H1 (cell line): ENCODE measurements around the gene DCLK1. TPM values are rescaled to one million over a fixed set of nuclear protein-coding genes. Genes with fewer than 3 reads are reported as not detected.

Experiments
- CTCF ChIA-PET: fragments of 300-600 bp; sonication (Branson Sonifier 250); formaldehyde crosslinking; loops from one replicate; lab custom pipeline; 2021; ENCODE audit not compliant: partially characterized antibody; lab: Charles Lee
- POLR2A ChIA-PET: fragments of 300-600 bp; sonication (Branson Sonifier 250); formaldehyde crosslinking; loops from one replicate; lab custom pipeline; 2021; ENCODE audit warnings: inconsistent platforms; ENCODE audit not compliant: partially characterized antibody; lab: Charles Lee
- DNase-seq, 2 experiments: peaks; one replicate each; pipeline versions ENCODE4 v3.0.0 to v3.0.0-alpha.2; 2010 to 2022; ENCODE audit warnings: low spot score in 2 of 2, low read depth in 1 of 2, mixed read lengths in 1 of 2
- FAIRE-seq: peaks from 2 replicates; lab custom pipeline; 2011; peaks lifted over from hg19 to GRCh38; lab: Jason Lieb, UNC
- H2AFZ ChIP-seq: 2 replicates; pipeline ENCODE4 v1.8.1; 2012; ENCODE audit warnings: low read length, inconsistent platforms
- H2AK5ac ChIP-seq: 2 replicates; pipeline ENCODE4 v1.6.1; 2013; ENCODE audit warnings: low read depth, low read length
- H2BK120ac ChIP-seq: replicated peaks from 2 replicates; pipeline ENCODE3; 2013; ENCODE audit warnings: low read depth, low read length, inconsistent platforms
- H2BK12ac ChIP-seq: 2 replicates; pipeline ENCODE4 v1.6.1; 2013; ENCODE audit warnings: low read depth, low read length
- H2BK15ac ChIP-seq: 2 replicates; pipeline ENCODE4 v1.6.1; 2013; ENCODE audit warnings: low read length
- H2BK20ac ChIP-seq: 2 replicates; pipeline ENCODE4 v1.6.1; 2013; ENCODE audit warnings: low read length
- H2BK5ac ChIP-seq: 2 replicates; pipeline ENCODE4 v1.6.1; 2013; ENCODE audit warnings: low read depth, low read length
- H3K14ac ChIP-seq: 2 replicates; pipeline ENCODE4 v1.6.1; 2013; ENCODE audit warnings: inconsistent platforms; ENCODE audit not compliant: insufficient read length
- H3K18ac ChIP-seq: 2 replicates; pipeline ENCODE4 v1.6.1; 2013; ENCODE audit warnings: low read length; ENCODE audit errors: extremely low read depth
- H3K23ac ChIP-seq: 2 replicates; pipeline ENCODE4 v1.6.1; 2013; ENCODE audit warnings: inconsistent platforms; ENCODE audit not compliant: insufficient read length
- H3K23me2 ChIP-seq: 2 replicates; pipeline ENCODE4 v1.6.1; 2013; ENCODE audit warnings: low read depth, low read length
- H3K27ac ChIP-seq: 2 replicates; pipeline ENCODE4 v1.6.1; 2011; ENCODE audit warnings: low read depth, low read length, inconsistent platforms
- H3K27me3 ChIP-seq, 4 experiments: replicated peaks in 1 of 4; 1 replicate in 1 of 4; 2 replicates in 3 of 4; pipeline versions ENCODE4 v1.6.1 to v1.8.1; 2011 to 2013; ENCODE audit warnings: low read length in 3 of 4, mild to moderate bottlenecking in 3 of 4, inconsistent platforms in 2 of 4, mixed read lengths in 2 of 4, moderate library complexity in 1 of 4; ENCODE audit not compliant: control insufficient read depth in 3 of 4, insufficient read depth in 3 of 4; ENCODE audit errors: extremely low read depth in 1 of 4
- H3K36me3 ChIP-seq, 4 experiments: 2 replicates each; pipeline versions ENCODE4 v1.6.1 to v1.8.1; 2011 to 2013; ENCODE audit warnings: mild to moderate bottlenecking in 4 of 4, low read length in 3 of 4, moderate library complexity in 2 of 4, control low read depth in 1 of 4, inconsistent platforms in 1 of 4; ENCODE audit not compliant: insufficient read depth in 4 of 4, control insufficient read depth in 2 of 4
- H3K4ac ChIP-seq: replicated peaks from 2 replicates; pipeline ENCODE3; 2013; ENCODE audit warnings: low read length, low read depth, mixed read lengths, inconsistent platforms; ENCODE audit not compliant: insufficient read length
- H3K4me1 ChIP-seq, 4 experiments: replicated peaks in 1 of 4; 1 replicate in 1 of 4; 2 replicates in 3 of 4; pipeline versions ENCODE4 v1.6.1 to v1.8.1; 2011 to 2013; ENCODE audit warnings: low read length in 3 of 4, inconsistent platforms in 2 of 4, mixed read lengths in 1 of 4; ENCODE audit not compliant: insufficient read depth in 4 of 4, control insufficient read depth in 3 of 4
- H3K4me2 ChIP-seq, 2 experiments: 2 replicates each; pipeline versions ENCODE4 v1.6.1 to v1.8.1; 2011 to 2013; ENCODE audit warnings: low read depth in 2 of 2, low read length in 2 of 2, control low read depth in 1 of 2, inconsistent platforms in 1 of 2, mild to moderate bottlenecking in 1 of 2; ENCODE audit not compliant: insufficient read depth in 1 of 2
- H3K4me3 ChIP-seq, 4 experiments: fragments of 200-600, 300-600 bp in 1 of 4; sonication (generic), shearing (Covaris generic), sonication (Bioruptor Twin) in 1 of 4; 2 replicates each; pipeline versions ENCODE4 v1.5.1 to v1.8.1; 2011 to 2016; ENCODE audit warnings: low read length in 4 of 4, low read depth in 3 of 4, control low read depth in 2 of 4, inconsistent platforms in 2 of 4, mild to moderate bottlenecking in 2 of 4, mixed read lengths in 1 of 4, moderate library complexity in 1 of 4; ENCODE audit not compliant: insufficient read depth in 2 of 4; ENCODE audit errors: extremely low read depth in 1 of 4
- H3K56ac ChIP-seq: replicated peaks from 2 replicates; pipeline ENCODE3; 2013; ENCODE audit warnings: low read depth, mild to moderate bottlenecking, mixed read lengths, low read length, inconsistent platforms; ENCODE audit not compliant: insufficient read length
- H3K79me1 ChIP-seq: 2 replicates; pipeline ENCODE4 v1.6.1; 2013; ENCODE audit warnings: low read depth, low read length, control low read depth
- H3K79me2 ChIP-seq, 2 experiments: 2 replicates each; pipeline versions ENCODE4 v1.6.1 to v1.8.1; 2012 to 2013; ENCODE audit warnings: low read length in 2 of 2, mild to moderate bottlenecking in 2 of 2, inconsistent platforms in 1 of 2; ENCODE audit not compliant: insufficient read depth in 2 of 2, control insufficient read depth in 1 of 2
- H3K9ac ChIP-seq, 4 experiments: replicated peaks in 1 of 4; 1 replicate in 1 of 4; 2 replicates in 3 of 4; pipeline versions ENCODE4 v1.6.1 to v1.8.1; 2011 to 2013; ENCODE audit warnings: low read depth in 3 of 4, low read length in 3 of 4, control low read depth in 2 of 4, mild to moderate bottlenecking in 2 of 4, moderate library complexity in 2 of 4, inconsistent platforms in 1 of 4; ENCODE audit errors: extremely low read depth in 1 of 4
- H3K9me3 ChIP-seq, 2 experiments: 2 replicates each; pipeline versions ENCODE4 v1.6.1 to v1.8.1; 2012 to 2013; ENCODE audit warnings: mild to moderate bottlenecking in 2 of 2, moderate library complexity in 2 of 2, control low read depth in 1 of 2, inconsistent platforms in 1 of 2, low read depth in 1 of 2, low read length in 1 of 2, mixed read lengths in 1 of 2; ENCODE audit not compliant: insufficient read depth in 2 of 2
- H4K20me1 ChIP-seq, 2 experiments: replicated peaks in 1 of 2; 2 replicates each; pipeline versions ENCODE3 to v1.8.1; 2011 to 2013; ENCODE audit warnings: inconsistent platforms in 2 of 2, low read length in 2 of 2, mild to moderate bottlenecking in 1 of 2; ENCODE audit not compliant: insufficient read depth in 2 of 2, control insufficient read depth in 1 of 2
- H4K5ac ChIP-seq: 2 replicates; pipeline ENCODE4 v1.6.1; 2013; ENCODE audit warnings: low read length, low read depth, mixed read lengths, inconsistent platforms; ENCODE audit not compliant: insufficient read length
- H4K8ac ChIP-seq: 2 replicates; pipeline ENCODE4 v1.8.0; 2013; ENCODE audit warnings: mild to moderate bottlenecking, moderate library complexity, low read length, inconsistent platforms; ENCODE audit not compliant: insufficient read depth; ENCODE audit errors: extremely low read depth
- H4K91ac ChIP-seq: replicated peaks from 2 replicates; pipeline ENCODE3; 2013; ENCODE audit warnings: low read length, mixed read lengths, inconsistent platforms; ENCODE audit not compliant: insufficient read length
- CREB1 ChIP-seq: IDR thresholded peaks from 2 replicates; pipeline ENCODE4 v1.6.1; 2012; ENCODE audit warnings: inconsistent platforms
- GTF2F1 ChIP-seq: IDR thresholded peaks from 2 replicates; pipeline ENCODE4 v1.6.1; 2012; ENCODE audit warnings: low read depth, low read length, improper control_type of control experiment, borderline replicate concordance
- JUN ChIP-seq: IDR thresholded peaks from 2 replicates; pipeline ENCODE4 v1.6.1; 2011; ENCODE audit warnings: low read depth, mild to moderate bottlenecking, improper control_type of control experiment, low read length
- KDM1A ChIP-seq: fragments of 200-600, 300-600 bp; sonication (generic); IDR thresholded peaks from 2 replicates; pipeline ENCODE4 v1.7.1; 2016; ENCODE audit warnings: mild to moderate bottlenecking, low read length, borderline replicate concordance
- KDM4A ChIP-seq: IDR thresholded peaks from one replicate; pipeline ENCODE4 v1.7.1; 2012; ENCODE audit warnings: low read depth, mild to moderate bottlenecking, moderate library complexity, low read length, inconsistent platforms; ENCODE audit not compliant: severe bottlenecking
- NANOG ChIP-seq: IDR thresholded peaks from 2 replicates; pipeline ENCODE4 v1.6.1; 2011; ENCODE audit warnings: low read length, low read depth, mild to moderate bottlenecking, inconsistent platforms; ENCODE audit not compliant: insufficient read depth, poor library complexity, severe bottlenecking
- PHF8 ChIP-seq: fragments of 200-600 bp; sonication (generic); conservative IDR thresholded peaks from 2 replicates; pipeline ENCODE4 v1.7.1; 2012; ENCODE audit warnings: low read depth, mild to moderate bottlenecking, inconsistent platforms, low read length, moderate library complexity
- RAD21 ChIP-seq, 2 experiments: IDR thresholded peaks in 1 of 2; conservative IDR thresholded peaks in 1 of 2; 2 replicates each; pipeline ENCODE4 v1.6.1; 2011; ENCODE audit warnings: low read depth in 2 of 2, low read length in 2 of 2, improper control_type of control experiment in 1 of 2, inconsistent platforms in 1 of 2, mild to moderate bottlenecking in 1 of 2, moderate library complexity in 1 of 2
- RFX5 ChIP-seq: IDR thresholded peaks from 2 replicates; pipeline ENCODE4 v1.6.1; 2011; ENCODE audit warnings: low read depth, low read length, improper control_type of control experiment, borderline replicate concordance
- TAF1 ChIP-seq: IDR thresholded peaks from 2 replicates; pipeline ENCODE4 v1.6.1; 2011; ENCODE audit warnings: mild to moderate bottlenecking, low read depth, low read length
- TBP ChIP-seq: IDR thresholded peaks from 2 replicates; pipeline ENCODE4 v1.6.1; 2011; ENCODE audit warnings: low read depth, low read length, improper control_type of control experiment
- TEAD4 ChIP-seq: IDR thresholded peaks from 2 replicates; pipeline ENCODE4 v1.6.1; 2012; ENCODE audit warnings: low read depth, low read length, inconsistent platforms, mixed read lengths
- WGBS, 2 experiments: shearing (Covaris generic) in 1 of 2; methylation state at CpG; one replicate each; pipeline versions ENCODE4 v1.1.6 to v1.1.7; 2013 to 2015; ENCODE audit warnings: low lambda C conversion rate in 2 of 2, mixed read lengths in 2 of 2, inconsistent platforms in 1 of 2, low coverage in 1 of 2, missing lambda C conversion rate in 1 of 2; ENCODE audit not compliant: insufficient replicate concordance in 2 of 2, insufficient coverage in 1 of 2, insufficient read length in 1 of 2; ENCODE audit errors: extremely low coverage in 1 of 2, missing lambda C conversion rate in 1 of 2; 5-methylcytosine and 5-hydroxymethylcytosine counted together
- polyA plus RNA-seq, 7 experiments: library from polyadenylated mRNA; depleted of rRNA in 3 of 7; stranded (reverse) in 5 of 7; unstranded in 2 of 7; fragments of >200 nt in 5 of 7; fragments of 200-250 nt in 2 of 7; gene quantifications; 1 replicate in 5 of 7; 2 replicates in 1 of 7; 4 replicates in 1 of 7; pipeline versions ENCODE4 v1.2.1 to v1.2.3, GENCODE V29; 2011 to 2013; ENCODE audit warnings: missing spikeins in 2 of 7, mixed read lengths in 2 of 7
- total RNA-seq: library from RNA; stranded (reverse); fragmentation: NEBNext Ultra II Directional; extraction: Animal tissue kit (Norgen Biotek cat#: 25700); gene quantifications from 2 replicates; pipeline ENCODE4 v1.2.1, GENCODE V29; 2021
- TF ChIP-seq, protein P1 (sequence below): IDR thresholded peaks from 2 replicates; pipeline ENCODE4 v1.6.1; 2012; ENCODE audit warnings: inconsistent platforms

The DCLK1 gene
- total and polyA plus RNA-seq, 2 of the 8 experiments (the other 6 are each of a cell fraction or from before 2014, with no cell fraction given), result 22.8 to 41.0 TPM

GRCh38 chr13:36158611-36159010, 27.4 kb upstream of the DCLK1 start:
- Histone ChIP-seq H3K23me2 (peaks cover 3% of the 10 kb centered on the region; the same call in 1 of the 2 replicates), H3K9me3 (no peaks in the 10 kb centered on the region), H2BK5ac (no peak overlapping the region), H3K9ac (no peak overlapping the region), H3K56ac (no peak overlapping the region), H2BK15ac (no peak overlapping the region), H2BK12ac (no peak overlapping the region), H3K36me3 (no peaks in the 10 kb centered on the region), H3K27me3 (0 out of 7 replicates have a peak, but pooled peaks cover 0 to 3% (median 0%) of the 10 kb centered on the region in 4 experiments), H3K4me3 (no peak overlapping the region), H4K8ac (no peak overlapping the region), H4K5ac (no peak overlapping the region), H3K14ac (no peak overlapping the region), H4K91ac (no peak overlapping the region), H2AFZ (no peak overlapping the region), H2BK120ac (no peak overlapping the region), H3K79me2 (no peaks in the 10 kb centered on the region), H4K20me1 (no peaks in the 10 kb centered on the region), H3K4me2 (no peak overlapping the region), H2BK20ac (no peak overlapping the region), H3K4ac (no peak overlapping the region), H3K18ac (no peak overlapping the region), H2AK5ac (no peak overlapping the region), H3K27ac (no peak overlapping the region), H3K4me1 (peaks cover 0 to 5% (median 2%) of the 10 kb centered on the region in 4 experiments; a peak in 3 of 7 replicates), H3K23ac (no peak overlapping the region), H3K79me1 (no peaks in the 10 kb centered on the region)
- ChIA-PET CTCF (interaction anchor here (0.8 to 1.7 kb wide), 2 partner anchors 40 to 179 kb away, joined by 3 to 6 read pairs; no protein-coding TSS in a partner anchor), POLR2A (interaction anchor here (1.5 kb wide), 1 partner anchor 26 kb away, joined by 3 read pairs; no protein-coding TSS in a partner anchor)
- FAIRE-seq, result no peak
- WGBS, 2 experiments, result 88% methylated on average over 4 of the region's 4 CpGs; no CpG with 5 or more reads in 1 of the 2 experiments
- DNase-seq, result no peak
- TF ChIP-seq KDM1A, result no peak
- no peak for TF ChIP-seq TBP
- no peak for TF ChIP-seq RAD21 (IDR thresholded peaks at IDR 0.05 in 1 of 2, conservative IDR thresholded peaks at IDR 0.05 in 1 of 2; ENCODE audit: low read depth in 2 of 2, low read length in 2 of 2)
- TF ChIP-seq TEAD4, result no peak
- no peak for TF ChIP-seq PHF8
- no peak for TF ChIP-seq JUN
- TF ChIP-seq, protein P1, sequence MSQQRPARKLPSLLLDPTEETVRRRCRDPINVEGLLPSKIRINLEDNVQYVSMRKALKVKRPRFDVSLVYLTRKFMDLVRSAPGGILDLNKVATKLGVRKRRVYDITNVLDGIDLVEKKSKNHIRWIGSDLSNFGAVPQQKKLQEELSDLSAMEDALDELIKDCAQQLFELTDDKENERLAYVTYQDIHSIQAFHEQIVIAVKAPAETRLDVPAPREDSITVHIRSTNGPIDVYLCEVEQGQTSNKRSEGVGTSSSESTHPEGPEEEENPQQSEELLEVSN, result no peak
- no peak for TF ChIP-seq CREB1
- no peak for TF ChIP-seq RFX5
- TF ChIP-seq TAF1, result no peak
- no peak for TF ChIP-seq NANOG
- TF ChIP-seq KDM4A, result no peak
- TF ChIP-seq GTF2F1, result no peak
